Left cardiac atrium (tissue), 4 donors: ENCODE measurements around the gene MACROD2. TPM values are rescaled to one million over a fixed set of nuclear protein-coding genes. Genes with fewer than 3 reads are reported as not detected.
"Not testable (repeated sequence)": the region's sequence is repeated elsewhere in the genome, so short reads cannot be mapped to it uniquely, and the experiment has no call there.

Experiments
- ATAC-seq, 2 donors: fragments of 200-7000 bp; cut with Tn5 transposase; one replicate each; pipeline ENCODE4 v1.9.1; 2020; ENCODE audit warnings: mild to moderate bottlenecking in 2 of 2, moderate library complexity in 2 of 2
- DNase-seq: peaks from one replicate; pipeline ENCODE4 v3.0.0-alpha.2; 2020
- intact Hi-C, 2 donors: fragments of 100-400 bp; cut with DNase I; formaldehyde crosslinking; loops; one replicate each; pipeline versions ENCODE4 v1.14.1 to v1.15.1; 2022 to 2023
- total RNA-seq, 2 donors: library from RNA; stranded (reverse); fragmentation: NEBNext Ultra II Directional; extraction: Animal tissue kit (Norgen Biotek cat#: 25700); gene quantifications; one replicate each; pipeline ENCODE4 v1.2.1, GENCODE V29; 2021
- donor health status: DM: no; HTN: yes; CAD: no.
- donor health status: DM: no; HTN: yes; CAD: no; lungs with severe emphysema.
- donor health status: DM: yes; HTN: yes; CAD: no.
- donor health status: Dilated cardiomyopathy.

MACROD2 gene
- total RNA-seq, 2 donors from 2014 or later = 1.3 to 2.6 TPM

- ATAC-seq (no peak), DNase-seq (no peak)
- intact Hi-C loops = no loop called here
Observed at GRCh38 chr20:14956538-14956937, 961.2 kb downstream of the MACROD2 start.

GRCh38 chr20:14957402-14957801 is 962.1 kb downstream of the MACROD2 start:
- ATAC-seq (no peak), DNase-seq (no peak)
- intact Hi-C loops = no loop called here

GRCh38 chr20:14958626-14959025 is 963.3 kb downstream of the MACROD2 start:
- intact Hi-C loops = no loop called here
- DNase-seq = no peak
- ATAC-seq = no peak

GRCh38 chr20:14959506-14960475 is 964.5 kb downstream of the MACROD2 start:
- ATAC-seq (peak; percentile 68 to 97), DNase-seq (no peak)
- intact Hi-C loops = no loop called here

- intact Hi-C loops = no loop called here
- no peak for DNase-seq
- no peak for ATAC-seq
Observed at GRCh38 chr20:14960831-14961230, 965.5 kb downstream of the MACROD2 start.

GRCh38 chr20:14963262-14963663 is 967.9 kb downstream of the MACROD2 start:
- peak in 1 of 2 donors; percentile 66 for ATAC-seq
- DNase-seq = no peak
- intact Hi-C loops = no loop called here

- ATAC-seq (no peak), DNase-seq (no peak)
- intact Hi-C loops = no loop called here
Observed at GRCh38 chr20:14966203-14966602, 970.9 kb downstream of the MACROD2 start.

- DNase-seq (no peak), ATAC-seq (no peak)
- intact Hi-C loops = no loop called here
Observed at GRCh38 chr20:14966808-14967207, 971.5 kb downstream of the MACROD2 start.

- ATAC-seq (no peak), DNase-seq (no peak)
- intact Hi-C loops = no loop called here
Observed at GRCh38 chr20:14972256-14972655, 976.9 kb downstream of the MACROD2 start.

- intact Hi-C loops = no loop called here
- ATAC-seq = no peak
- no peak for DNase-seq
Observed at GRCh38 chr20:14972690-14973089, 977.4 kb downstream of the MACROD2 start.

GRCh38 chr20:14979453-14979986 is 984.2 kb downstream of the MACROD2 start:
- no peak for DNase-seq
- intact Hi-C loops = no loop called here
- ATAC-seq = no peak

GRCh38 chr20:14981486-14981885 is 986.2 kb downstream of the MACROD2 start:
- intact Hi-C loops = not testable (repeated sequence)

GRCh38 chr20:14982324-14982723 is 987.0 kb downstream of the MACROD2 start:
- intact Hi-C loops, DNase-seq, ATAC-seq: not testable (repeated sequence)

More at GRCh38 chr20:14981486-14981885, 986.2 kb downstream of the MACROD2 start:
- ATAC-seq, DNase-seq: not testable (repeated sequence)

- DNase-seq (no peak), ATAC-seq (no peak)
- intact Hi-C loops = no loop called here
Observed at GRCh38 chr20:14984305-14984704, 989.0 kb downstream of the MACROD2 start.

GRCh38 chr20:14984768-14985622 is 989.7 kb downstream of the MACROD2 start:
- intact Hi-C loops = no loop called here
- DNase-seq (no peak), ATAC-seq (peak in 1 of 2 donors; percentile 41)

- intact Hi-C loops = no loop called here
- ATAC-seq (peak; percentile 47 to 75), DNase-seq (peak; percentile 46)
Observed at GRCh38 chr20:14986026-14986655, 990.8 kb downstream of the MACROD2 start.

- intact Hi-C loops = no loop called here
- ATAC-seq (peak in 1 of 2 donors; percentile 6), DNase-seq (no peak)
Observed at GRCh38 chr20:14986656-14987055, 991.3 kb downstream of the MACROD2 start.

- peak in 1 of 2 donors; percentile 53 for ATAC-seq
Observed at GRCh38 chr20:14989535-14990290, 994.4 kb downstream of the MACROD2 start.

More at GRCh38 chr20:14989535-14990290, 994.4 kb downstream of the MACROD2 start:
- DNase-seq = no peak
- intact Hi-C loops = no loop called here
